Limb (tissue), 2 donors: ENCODE results near the gene OR8A1.
"Not testable (repeated sequence)": the region's sequence is repeated elsewhere in the genome, so short reads cannot be mapped to it uniquely, and the experiment has no call there.

Source experiments
- DNase-seq, 2 donors: peaks; one replicate each; pipeline ENCODE4 v3.0.0-alpha.2; 2016; ENCODE audit errors: extremely low spot score in 2 of 2

The OR8A1 gene

DNA sequence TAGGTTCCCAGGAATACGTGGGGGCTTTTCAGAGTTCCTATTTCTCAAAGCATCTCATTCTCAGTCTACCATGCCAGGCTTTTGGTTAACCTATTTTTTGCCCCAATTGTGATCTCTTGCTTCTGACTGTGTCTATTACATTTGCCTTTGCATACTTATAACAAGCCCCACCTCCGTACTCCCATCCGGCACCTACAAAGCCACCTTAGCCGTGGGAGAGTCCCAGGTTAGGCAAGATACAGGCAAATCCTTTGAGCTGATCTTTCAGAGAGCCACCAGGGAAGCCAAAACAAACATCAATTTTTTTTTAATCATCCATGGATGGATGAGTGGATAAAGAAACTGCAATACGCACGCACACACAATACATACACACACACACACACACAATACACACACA is 22.8 kb downstream of the OR8A1 start:
- no peak for DNase-seq

DNA sequence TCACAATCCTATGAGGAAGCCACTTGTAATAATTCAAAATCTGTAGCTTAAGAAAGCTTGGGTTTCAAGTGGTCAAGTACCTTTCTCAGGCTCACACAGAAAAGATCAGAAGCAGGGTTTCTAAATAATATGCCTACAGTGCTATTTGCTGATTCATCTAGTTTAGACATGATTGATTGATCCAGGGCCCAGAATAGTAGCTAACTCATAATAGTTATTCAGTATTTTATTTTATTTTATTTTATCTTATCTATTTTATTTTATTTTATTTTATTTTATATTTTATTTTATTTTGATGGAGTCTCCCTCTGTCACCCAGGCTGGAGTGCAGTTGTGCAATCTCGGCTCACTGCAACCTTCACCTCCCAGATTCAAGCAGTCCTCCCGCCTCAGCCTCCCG is 25.5 kb downstream of the OR8A1 start:
- DNase-seq: no peak

- DNase-seq: no peak
Measured at GRCh38 chr11:124597626-124598025, 27.8 kb downstream of the OR8A1 start.

- no peak for DNase-seq
Measured at GRCh38 chr11:124600621-124601320, 31.0 kb downstream of the OR8A1 start.

DNA sequence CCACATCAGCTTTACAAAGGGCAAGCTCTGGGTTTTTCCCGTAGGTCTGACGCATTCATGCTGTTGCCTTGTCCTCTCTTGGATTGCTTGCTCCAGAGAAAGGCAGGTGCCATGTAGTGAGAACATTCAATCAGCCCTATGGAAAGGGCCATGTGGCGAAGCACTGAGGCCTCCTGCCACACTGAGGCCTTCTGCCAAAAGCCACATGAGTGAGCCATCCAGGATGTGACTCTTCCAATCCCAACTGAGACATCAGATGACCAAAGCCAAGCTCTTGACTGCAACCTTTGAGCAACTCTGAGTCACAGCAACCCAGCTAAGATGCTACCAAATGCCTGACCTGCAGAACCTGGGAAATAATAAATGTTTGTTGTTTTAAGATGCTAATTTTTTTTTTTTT is 32.4 kb downstream of the OR8A1 start:
- no peak for DNase-seq

DNA sequence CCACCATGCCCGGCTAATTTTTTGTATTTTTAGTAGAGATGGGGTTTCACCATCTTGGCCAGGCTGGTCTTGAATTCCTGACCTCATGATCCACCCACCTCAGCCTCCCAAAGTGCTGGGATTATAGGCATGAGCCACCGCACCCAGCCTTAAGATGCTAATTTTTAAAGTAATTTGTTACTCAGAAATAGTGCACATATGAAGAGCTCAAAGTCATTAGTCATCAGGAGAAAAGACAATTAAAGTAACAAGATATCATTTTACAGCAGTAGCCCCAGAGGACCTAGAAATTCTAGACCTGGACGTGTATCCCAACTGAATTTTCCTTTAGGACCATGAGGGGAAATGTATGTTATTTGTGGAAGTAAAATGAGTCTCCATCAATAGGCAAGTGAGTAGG is 32.9 kb downstream of the OR8A1 start:
- not testable (repeated sequence) for DNase-seq

- no peak for DNase-seq
Measured at GRCh38 chr11:124605719-124606118, 35.9 kb downstream of the OR8A1 start.

GRCh38 chr11:124608147-124608546 is 38.4 kb downstream of the OR8A1 start:
- no peak for DNase-seq

DNA sequence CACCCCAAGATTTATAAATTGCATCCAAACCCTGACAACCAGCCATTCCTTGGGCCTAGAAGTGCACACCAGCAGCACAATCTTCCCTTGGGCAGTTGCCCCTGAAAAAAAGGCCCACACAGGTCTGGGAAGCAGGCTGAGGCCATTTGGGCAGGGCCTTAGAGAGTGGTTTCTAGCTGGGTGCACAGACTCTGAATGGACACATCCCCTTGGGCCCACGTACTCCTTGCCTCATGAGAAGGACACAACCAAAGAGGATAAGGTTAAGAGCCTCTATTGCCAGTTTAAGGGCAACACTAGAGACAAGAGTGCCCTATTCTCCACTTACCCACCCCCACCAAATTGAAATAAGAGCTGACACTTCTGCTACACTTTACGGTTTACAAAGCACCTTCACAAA is 40.5 kb downstream of the OR8A1 start:
- DNase-seq: no peak

- no peak for DNase-seq
Measured at GRCh38 chr11:124611064-124611463, 41.3 kb downstream of the OR8A1 start, which contains the start of gene PANX3. PANX3 (plus strand) TSS chr11:124611428; CDS start chr11:124611557, 129 bp downstream.

- no peak for DNase-seq
Measured at GRCh38 chr11:124612045-124612444, 42.2 kb downstream of the OR8A1 start.

- DNase-seq: no peak
Measured at GRCh38 chr11:124612567-124613246, 42.9 kb downstream of the OR8A1 start.

DNA sequence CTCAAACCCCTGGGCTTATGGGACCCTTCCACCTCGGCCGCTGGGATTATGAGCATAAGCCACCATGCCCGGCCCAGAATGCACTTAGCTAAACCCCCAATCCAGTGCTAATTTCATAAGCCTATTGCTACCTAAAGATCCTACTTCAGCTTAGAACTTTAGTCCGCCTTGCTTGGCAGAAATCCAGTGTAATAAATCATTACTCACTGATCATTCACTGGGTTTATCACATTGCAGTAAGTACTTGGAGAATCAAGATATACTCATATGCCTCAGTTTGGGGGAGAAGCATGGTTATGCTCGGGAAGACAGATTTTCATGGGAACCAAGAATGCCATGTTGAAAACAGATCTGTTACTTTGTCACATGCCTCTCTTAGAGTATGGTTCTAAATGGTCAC is 49.1 kb downstream of the OR8A1 start:
- no peak for DNase-seq
